IPS DF 4.7 (cell line): ENCODE results near the gene EVI5.
"Not testable (repeated sequence)": the region's sequence is repeated elsewhere in the genome, so short reads cannot be mapped to it uniquely, and the experiment has no call there.

Source experiments
- DNase-seq: peaks from one replicate; pipeline ENCODE4 v3.0.0-alpha.2; 2013; ENCODE audit warnings: low spot score; ENCODE audit errors: extremely low read depth

Gene EVI5

DNA sequence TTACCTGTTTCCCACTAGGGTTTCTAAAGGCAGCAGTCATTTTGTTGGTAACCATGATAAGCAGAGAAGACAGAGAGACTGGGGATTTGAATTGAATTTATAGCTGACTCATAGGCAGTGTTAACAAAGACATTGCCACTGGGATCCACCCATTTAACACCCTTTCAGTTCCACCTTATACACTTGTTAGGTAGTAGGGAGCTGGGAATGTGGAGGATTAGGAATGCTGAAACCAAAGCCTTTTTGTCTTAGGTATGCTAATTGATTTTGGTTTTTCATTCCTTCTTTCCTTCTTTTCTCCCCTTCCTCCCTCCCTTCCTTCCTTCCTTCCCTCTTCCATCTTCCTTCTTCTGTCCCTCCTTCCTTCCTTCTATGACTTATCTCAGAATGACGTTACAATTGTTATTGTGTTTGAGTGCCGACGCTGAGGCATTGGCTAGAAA is 7.5 kb upstream of the EVI5 start:
- no peak for DNase-seq

- no peak for DNase-seq
These were observed 6.7 kb upstream of the EVI5 start for GRCh38 chr1:92791487-92792066.

DNA sequence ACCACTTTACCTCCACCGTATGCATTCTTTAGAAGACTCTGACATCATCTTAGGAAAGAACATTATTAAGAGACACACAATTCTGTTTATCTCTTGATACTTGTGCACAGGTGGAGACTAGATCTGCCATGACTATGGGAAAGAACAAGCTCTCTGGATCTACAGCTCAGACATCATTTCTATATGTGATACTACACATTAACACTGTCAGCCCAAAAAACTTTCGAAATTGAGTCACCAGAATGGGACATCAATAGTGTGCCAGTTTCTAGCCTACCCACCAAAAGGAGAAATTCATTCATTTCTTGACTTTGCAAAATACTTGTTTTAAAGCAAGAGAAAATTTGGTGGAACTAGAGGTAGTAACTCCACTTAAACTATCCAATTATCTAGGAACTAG is 6.0 kb upstream of the EVI5 start:
- DNase-seq, result no peak

GRCh38 chr1:92790081-92790480 is 5.2 kb upstream of the EVI5 start:
- DNase-seq, result no peak

GRCh38 chr1:92786111-92786901 is 1.4 kb upstream of the EVI5 start:
- DNase-seq, result no peak

- DNase-seq, result no peak
These were observed 778 bp downstream of the EVI5 start for GRCh38 chr1:92784021-92784638.

DNA sequence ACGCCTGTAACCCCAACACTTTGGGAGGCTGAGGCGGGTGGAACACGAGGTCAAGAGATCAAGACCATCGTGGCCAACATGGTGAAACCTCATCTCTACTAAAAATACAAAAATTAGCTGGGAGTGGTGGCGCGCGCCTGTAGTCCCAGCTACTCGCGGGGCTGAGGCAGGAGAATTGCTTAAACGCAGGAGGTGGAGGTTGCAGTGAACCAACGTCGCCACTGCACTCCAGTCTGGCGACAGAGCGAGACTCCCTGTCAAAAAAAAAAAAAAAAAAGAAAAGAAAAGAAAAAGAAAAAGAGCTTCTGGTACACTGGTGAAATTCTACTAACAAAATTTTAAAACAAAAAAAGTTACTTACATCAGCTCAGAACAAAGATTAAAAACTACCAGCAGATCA is 1.4 kb downstream of the EVI5 start:
- not testable (repeated sequence) for DNase-seq

DNA sequence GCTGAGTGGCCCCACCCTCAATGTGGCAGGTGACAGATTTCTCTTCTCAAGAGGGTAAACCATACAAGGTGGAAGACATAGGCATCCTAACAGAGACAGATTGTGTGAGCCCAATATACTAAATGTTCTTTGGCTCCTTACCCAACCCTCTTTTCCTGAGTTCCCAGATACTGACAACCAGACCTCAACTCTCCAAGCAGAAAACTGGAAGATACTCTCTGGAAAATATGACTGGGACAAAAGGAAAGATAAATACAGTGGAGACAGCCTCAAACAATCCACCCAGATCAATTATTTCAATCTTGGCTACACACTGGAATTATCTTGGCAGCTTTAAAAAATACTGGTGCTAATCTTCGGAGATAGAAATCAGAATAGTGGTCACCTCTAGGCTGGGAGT is 6.5 kb downstream of the EVI5 start:
- no peak for DNase-seq

GRCh38 chr1:92774407-92774806 is 10.5 kb downstream of the EVI5 start:
- no peak for DNase-seq

GRCh38 chr1:92773749-92774148 is 11.2 kb downstream of the EVI5 start:
- not testable (repeated sequence) for DNase-seq

DNA sequence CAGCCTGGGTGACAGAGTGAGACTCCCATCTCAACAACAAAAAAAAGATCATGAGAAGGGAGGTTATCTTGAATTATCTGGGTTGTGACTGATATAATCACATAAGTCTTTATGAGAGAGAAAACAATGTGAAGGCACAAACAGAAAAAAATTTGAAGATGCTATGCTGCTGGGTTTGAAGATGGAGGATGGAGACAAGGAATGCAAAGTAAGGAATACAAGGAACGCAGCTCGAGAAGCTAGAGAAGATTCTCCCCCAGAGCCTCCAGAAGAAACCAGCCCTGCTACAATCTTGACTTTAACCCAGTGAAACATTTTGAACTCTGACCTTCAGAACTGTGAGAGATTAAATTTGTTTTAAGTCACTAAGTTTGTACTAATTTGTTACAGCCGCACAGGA is 15.1 kb downstream of the EVI5 start:
- no peak for DNase-seq

- DNase-seq, result no peak
These were observed 16.0 kb downstream of the EVI5 start for GRCh38 chr1:92768915-92769314.

- no peak for DNase-seq
These were observed 16.6 kb downstream of the EVI5 start for GRCh38 chr1:92768296-92768695.

GRCh38 chr1:92764116-92764515 is 20.8 kb downstream of the EVI5 start:
- DNase-seq, result no peak

GRCh38 chr1:92762355-92762754 is 22.6 kb downstream of the EVI5 start:
- DNase-seq, result no peak

- no peak for DNase-seq
These were observed 25.5 kb downstream of the EVI5 start for GRCh38 chr1:92759361-92759760.

DNA sequence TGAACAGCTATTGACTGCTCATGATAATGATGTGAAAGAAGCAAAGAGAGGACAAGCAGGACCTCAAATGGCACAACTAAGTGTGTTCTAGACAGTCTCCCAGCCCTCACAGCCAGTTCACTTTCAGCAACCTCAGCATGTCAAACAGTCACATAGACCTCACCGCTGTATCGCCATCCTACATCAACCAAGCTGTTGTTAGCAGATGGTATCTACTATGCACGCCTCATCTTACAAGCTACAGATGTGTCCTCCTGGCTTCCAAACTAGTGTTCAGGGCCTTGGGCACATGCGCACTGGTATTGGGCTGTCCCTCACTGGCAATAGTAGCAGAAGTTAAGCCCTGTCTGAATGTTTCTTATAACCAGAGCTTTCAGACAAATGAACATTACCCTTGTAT is 28.4 kb downstream of the EVI5 start:
- DNase-seq, result no peak

DNA sequence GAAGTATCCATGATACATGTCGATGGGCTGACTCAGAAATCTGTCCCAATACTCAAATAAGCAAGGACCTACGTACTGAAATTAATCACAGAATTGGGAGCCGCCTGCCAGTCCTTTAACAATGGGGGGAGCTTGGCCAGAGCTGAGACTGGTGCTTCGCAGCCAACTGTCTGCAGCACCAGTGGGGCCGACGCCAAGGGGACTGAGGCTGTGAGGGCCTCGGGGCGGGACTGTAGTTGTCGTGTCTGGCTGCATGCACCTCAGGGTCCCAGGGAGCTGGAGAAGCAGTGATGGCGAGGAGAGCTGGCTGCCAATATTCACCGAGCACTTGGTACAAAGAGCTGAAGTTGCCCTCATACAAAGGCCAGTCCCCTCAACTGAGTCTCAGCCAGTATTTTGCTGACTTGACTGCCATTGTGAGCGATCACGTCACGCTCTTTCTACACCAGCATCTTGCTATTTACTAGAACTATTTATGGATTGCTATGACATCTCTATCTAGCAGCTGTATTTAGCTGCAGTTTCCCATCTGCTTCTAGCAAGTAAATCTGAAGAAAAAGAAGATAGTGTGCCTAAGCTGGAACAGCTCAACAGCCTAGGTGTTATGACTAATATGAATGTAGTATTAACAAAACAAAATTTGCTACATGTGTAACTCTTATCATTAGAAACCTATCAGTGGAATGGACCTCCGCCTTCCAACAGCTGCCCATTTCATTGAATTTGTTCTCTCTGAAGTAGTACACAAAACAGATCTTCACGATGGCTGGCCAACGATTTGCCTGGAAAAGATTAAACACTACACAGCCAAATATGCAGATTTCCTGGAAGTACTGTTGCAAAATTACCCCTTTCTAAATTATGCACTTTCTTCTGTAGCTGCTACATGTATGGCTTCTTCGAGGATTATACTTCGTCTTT is 29.1 kb downstream of the EVI5 start:
- DNase-seq, result no peak

GRCh38 chr1:92754719-92755050 is 30.2 kb downstream of the EVI5 start:
- no peak for DNase-seq

DNA sequence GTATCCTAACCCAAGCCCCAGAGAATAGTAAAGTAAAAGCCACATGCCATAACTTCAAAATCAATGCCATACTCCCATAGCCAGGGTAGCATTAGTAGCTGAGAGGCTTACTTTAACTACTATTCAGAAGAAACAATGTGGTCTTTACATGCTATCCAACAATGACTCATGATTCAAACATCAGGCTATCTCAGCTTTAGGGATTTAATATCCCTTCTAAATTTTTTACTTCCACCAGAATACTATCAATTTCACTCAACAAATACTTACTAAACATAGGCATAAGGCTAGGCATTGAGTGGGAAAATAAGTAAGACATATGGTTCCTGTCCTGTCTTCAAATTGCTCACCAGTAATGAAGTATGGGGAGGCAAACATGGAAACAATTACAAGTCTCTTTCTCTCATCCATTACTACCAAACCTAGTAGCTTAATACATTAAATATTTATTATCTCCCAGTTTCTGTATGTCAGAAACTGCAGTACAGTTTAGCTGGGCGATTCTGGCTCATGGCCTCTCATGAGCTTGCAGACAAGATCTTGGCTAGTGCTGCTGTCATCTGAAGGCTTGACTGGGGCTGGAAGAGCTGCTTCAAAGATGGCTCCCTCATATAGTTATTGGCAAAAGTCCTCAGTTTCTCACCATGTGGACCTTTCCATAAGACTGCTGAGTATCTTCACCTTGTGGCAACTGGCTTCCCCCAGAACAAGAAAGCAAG is 30.7 kb downstream of the EVI5 start:
- no peak for DNase-seq

- DNase-seq, result no peak
These were observed 32.2 kb downstream of the EVI5 start for GRCh38 chr1:92752719-92753118.
